ENCODE results near the gene RRM2.

RRM2 gene

GRCh38 chr2:10078001-10078400, 44.5 kb upstream of the RRM2 start:
- H3K4me3 ChIP-seq (ENCODE audit: low read length) = no peak overlapping the region
- DNase-seq (ENCODE audit: low read depth) = no peak
- TF ChIP-seq CTCF (conservative IDR thresholded peaks at IDR 0.05; ENCODE audit: low read length) = no peak

- DNase-seq (ENCODE audit: low read depth) = peak; percentile 68
- no peak for TF ChIP-seq CTCF (conservative IDR thresholded peaks at IDR 0.05; ENCODE audit: low read length)
- H3K4me3 ChIP-seq (ENCODE audit: low read length) = peak overlapping the region; percentile 60
Observed at GRCh38 chr2:10078704-10079265, 43.8 kb upstream of the RRM2 start.

- H3K4me3 ChIP-seq (ENCODE audit: low read length) = peak overlapping the region; percentile 60
- TF ChIP-seq CTCF (conservative IDR thresholded peaks at IDR 0.05; ENCODE audit: low read length) = no peak
- peak; percentile 82 for DNase-seq (ENCODE audit: low read depth)
Observed at GRCh38 chr2:10079266-10079869, 43.2 kb upstream of the RRM2 start.

- H3K4me3 ChIP-seq (ENCODE audit: low read length) = peak within 1 kb of the TSS; percentile 60
- DNase-seq (ENCODE audit: low read depth) = peak; percentile 19
- TF ChIP-seq CTCF (conservative IDR thresholded peaks at IDR 0.05; ENCODE audit: low read length) = no peak
Observed at GRCh38 chr2:10079870-10080535, 42.5 kb upstream of the RRM2 start, which contains the start of gene CYS1. Gene CYS1, minus strand, starts transcription at chr2:10080411. Its CDS starts 188 bp downstream, at chr2:10080223.

GRCh38 chr2:10080536-10081304, 41.8 kb upstream of the RRM2 start:
- peak overlapping the region; percentile 17 for H3K4me3 ChIP-seq (ENCODE audit: low read length)
- DNase-seq (ENCODE audit: low read depth) = no peak

GRCh38 chr2:10083046-10083445, 39.5 kb upstream of the RRM2 start:
- peak; percentile 26 for DNase-seq (ENCODE audit: low read depth)
- no peak overlapping the region for H3K4me3 ChIP-seq (ENCODE audit: low read length)

More at GRCh38 chr2:10080536-10081304, 41.8 kb upstream of the RRM2 start:
- TF ChIP-seq CTCF (conservative IDR thresholded peaks at IDR 0.05; ENCODE audit: low read length) = no peak

More at GRCh38 chr2:10083046-10083445, 39.5 kb upstream of the RRM2 start:
- TF ChIP-seq CTCF (conservative IDR thresholded peaks at IDR 0.05; ENCODE audit: low read length) = no peak
